Kidney glomerular epithelial cell (primary cell): ENCODE data around the gene PITPNC1.

Experiments used
- DNase-seq: peaks from one replicate; lab custom pipeline; 2025; lab: John Stamatoyannopoulos, UW

Gene PITPNC1

GRCh38 chr17:67554634-67555033, 177.6 kb downstream of the PITPNC1 start:
- DNase-seq, result no peak

DNA sequence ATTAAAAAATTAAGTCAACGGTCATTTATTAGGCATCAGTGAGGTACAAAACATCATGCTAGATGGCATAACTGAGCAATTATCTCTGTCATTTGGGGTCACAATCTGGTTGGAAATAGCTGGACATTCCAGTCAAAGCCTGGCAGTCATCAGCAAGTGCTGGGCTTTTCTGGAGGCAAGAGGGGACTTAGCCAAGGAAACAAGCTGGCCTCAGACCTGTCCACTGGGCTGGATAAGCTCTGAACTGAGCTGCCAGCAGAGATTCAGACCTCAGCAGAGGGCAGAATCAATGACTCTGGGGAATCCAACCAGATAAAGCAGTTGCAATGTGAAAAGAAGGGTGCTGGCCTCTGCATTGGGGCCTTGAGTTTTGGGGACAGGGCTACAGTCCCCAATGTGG, 178.8 kb downstream of the PITPNC1 start:
- DNase-seq, result no peak

DNA sequence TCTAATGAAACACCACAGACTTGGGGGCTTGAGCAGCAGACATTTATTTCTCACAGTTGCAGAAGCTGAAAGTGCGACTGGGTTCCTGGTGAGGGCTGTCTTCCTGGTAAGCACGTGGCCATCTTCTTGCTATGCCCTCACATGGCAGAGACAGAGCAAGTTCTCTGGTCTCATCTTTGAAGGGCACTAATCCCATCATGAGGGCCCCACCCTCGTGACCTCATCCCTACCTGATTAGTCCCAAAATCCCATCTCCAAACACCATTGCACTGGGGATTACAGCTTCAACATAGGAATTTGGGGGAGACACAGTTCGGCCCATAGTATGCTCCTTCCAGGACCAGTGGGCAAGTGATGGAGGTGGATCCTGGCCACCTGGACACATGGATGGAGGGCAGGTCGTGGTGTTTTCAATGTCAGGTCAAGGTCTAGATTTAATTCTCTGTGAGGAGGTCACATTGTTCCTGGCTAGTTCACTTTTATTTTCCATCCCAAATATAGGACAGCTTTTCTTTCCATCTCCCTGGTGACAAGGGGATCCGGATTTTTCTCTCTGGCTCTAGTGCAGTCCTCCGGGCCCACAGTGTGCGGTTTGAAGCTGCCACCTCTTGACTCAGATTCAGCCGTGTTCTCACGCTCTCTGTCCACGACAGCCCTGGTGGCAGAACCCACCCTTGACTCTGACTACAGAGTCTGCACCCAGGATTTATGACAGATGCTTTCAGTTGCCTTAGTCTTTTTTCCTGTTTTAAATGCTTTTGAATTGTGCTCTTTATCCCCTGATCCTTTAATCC, 180.2 kb downstream of the PITPNC1 start:
- no peak for DNase-seq

GRCh38 chr17:67557921-67558320, 180.8 kb downstream of the PITPNC1 start:
- no peak for DNase-seq

- no peak for DNase-seq
Measured at GRCh38 chr17:67558740-67559380, 181.8 kb downstream of the PITPNC1 start.

- no peak for DNase-seq
Measured at GRCh38 chr17:67559381-67559966, 182.4 kb downstream of the PITPNC1 start.

DNA sequence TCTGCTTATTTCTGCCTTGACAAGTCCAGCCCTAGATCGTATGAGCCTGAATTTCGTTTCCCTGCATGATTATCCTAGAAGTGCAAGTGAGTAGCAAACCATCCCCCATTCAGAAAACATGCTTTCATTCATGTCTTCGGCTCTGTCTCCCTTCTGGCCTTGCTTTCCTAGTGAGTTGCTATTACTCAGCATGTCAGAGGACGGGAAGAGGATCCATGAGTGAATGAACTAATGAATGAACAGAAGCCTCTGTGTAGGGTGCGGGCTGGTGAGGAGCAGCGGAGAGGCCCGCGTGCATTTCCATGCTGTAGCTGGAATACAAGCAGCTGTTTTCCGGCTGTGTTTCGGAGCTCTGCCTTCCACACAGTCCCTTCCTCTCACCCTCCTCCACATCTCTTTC, 184.9 kb downstream of the PITPNC1 start:
- DNase-seq, result no peak

GRCh38 chr17:67563692-67564228, 186.7 kb downstream of the PITPNC1 start:
- DNase-seq, result no peak

GRCh38 chr17:67565068-67565467, 188.0 kb downstream of the PITPNC1 start:
- no peak for DNase-seq

- DNase-seq, result no peak
Measured at GRCh38 chr17:67566656-67567055, 189.6 kb downstream of the PITPNC1 start.

DNA sequence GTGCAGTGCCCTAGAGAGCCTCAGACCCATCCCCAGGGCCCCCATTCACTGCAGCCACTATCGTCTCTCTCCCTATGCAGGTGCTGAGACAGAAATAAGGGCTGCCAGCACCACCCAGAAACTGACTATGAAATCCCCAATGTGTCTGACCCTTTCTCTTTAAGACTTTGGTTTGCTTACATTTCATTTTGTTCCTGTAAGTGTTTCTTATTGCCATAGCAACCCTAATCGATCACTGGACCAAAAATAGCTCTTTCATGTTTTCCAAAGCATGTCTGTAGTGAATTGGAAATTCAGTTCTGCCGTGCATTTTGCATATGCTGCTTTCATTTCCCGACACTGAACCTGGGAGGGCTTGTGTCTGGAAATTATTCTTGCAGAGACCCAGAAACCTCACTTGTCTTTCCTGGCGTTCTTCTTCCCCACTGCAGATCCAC, 192.0 kb downstream of the PITPNC1 start:
- DNase-seq, result no peak

DNA sequence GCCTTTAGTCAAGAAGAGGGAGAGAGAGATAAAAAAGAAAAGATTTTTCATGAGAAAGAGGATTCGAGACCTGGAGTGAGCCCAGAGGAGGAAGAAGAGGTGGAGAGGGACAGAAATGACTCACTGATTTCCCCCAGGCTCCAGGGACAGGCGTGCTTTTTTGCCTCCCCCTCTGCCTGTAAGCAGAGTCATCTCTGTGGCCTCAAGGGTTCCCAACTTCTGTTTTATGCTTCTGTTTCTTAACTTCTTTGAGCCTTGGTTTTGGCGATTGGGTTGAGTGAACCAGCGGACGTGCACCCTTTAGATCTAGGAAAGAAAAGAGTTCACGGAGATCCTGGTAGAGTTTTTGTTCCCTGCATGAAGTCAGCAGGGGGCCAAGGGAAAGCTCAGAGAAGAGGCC, 192.8 kb downstream of the PITPNC1 start:
- no peak for DNase-seq

DNA sequence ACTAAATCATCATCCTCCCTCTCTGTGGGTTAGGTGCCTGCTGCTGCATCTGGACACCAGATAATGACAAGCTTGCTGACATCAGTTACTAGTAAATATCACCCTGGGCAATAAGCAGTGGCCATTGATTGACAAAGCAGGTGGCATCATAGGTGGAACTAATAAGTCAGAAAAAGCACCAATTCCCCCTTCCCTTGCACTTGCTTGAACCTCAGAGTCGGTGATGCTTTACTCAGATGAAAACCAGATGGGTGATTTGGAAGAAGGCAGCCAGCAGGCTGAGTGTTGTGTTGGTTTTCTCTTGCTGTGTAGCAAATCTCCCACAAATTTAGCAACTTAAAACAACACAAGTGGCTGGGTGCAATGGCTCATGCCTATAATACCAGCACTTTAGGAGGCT, 193.7 kb downstream of the PITPNC1 start:
- DNase-seq, result no peak

DNA sequence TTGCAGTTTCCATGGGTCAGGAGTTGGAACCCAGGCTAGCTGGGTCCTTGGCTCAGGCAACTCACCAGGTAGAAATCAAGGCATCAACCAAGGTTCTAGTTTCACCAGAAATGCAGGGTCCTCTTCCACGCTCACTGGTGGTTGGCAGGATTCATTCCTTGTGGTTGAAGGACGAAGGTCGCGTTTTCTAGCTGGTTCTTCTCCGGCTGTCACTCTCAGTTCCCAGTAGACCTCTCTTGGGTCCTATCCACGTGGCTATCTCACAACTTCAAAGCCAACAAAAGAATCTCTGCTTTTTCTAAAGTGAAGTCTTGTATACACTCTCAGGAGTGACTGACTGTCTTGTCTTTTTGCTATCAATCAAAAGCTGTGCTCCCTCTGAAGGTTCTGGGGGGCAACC, 194.4 kb downstream of the PITPNC1 start:
- no peak for DNase-seq

- peak; percentile 46 for DNase-seq
Measured at GRCh38 chr17:67573987-67574657, 197.0 kb downstream of the PITPNC1 start.

DNA sequence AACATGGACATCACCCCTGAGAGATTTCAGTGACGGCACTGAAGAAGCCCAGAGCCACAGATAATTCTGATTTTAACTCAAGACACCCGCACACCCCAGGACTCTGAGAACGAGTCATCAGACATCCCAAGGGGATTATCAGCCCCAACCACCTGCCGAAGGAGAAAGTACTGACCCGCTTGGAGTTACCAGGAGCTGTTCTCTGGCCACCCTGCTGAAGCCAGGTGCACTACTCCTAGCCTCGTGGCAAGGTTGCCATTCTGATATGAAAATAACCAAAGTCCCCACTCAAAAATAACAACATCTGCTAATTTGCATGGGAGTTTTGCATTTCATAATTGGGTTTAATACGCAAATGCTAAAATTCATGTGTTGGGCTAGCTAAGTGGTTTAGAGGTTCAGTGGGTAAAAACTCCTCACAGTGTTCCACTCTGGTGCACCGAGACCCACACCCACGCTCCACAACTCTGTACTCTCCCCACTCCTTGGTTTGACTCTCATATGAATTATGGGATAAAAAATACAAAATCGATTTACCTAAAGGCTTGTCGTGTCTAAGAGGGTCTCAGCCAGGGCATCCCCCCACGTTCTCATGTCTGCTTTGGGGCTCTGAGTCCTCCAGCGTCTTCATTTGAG, 197.7 kb downstream of the PITPNC1 start:
- DNase-seq, result no peak

DNA sequence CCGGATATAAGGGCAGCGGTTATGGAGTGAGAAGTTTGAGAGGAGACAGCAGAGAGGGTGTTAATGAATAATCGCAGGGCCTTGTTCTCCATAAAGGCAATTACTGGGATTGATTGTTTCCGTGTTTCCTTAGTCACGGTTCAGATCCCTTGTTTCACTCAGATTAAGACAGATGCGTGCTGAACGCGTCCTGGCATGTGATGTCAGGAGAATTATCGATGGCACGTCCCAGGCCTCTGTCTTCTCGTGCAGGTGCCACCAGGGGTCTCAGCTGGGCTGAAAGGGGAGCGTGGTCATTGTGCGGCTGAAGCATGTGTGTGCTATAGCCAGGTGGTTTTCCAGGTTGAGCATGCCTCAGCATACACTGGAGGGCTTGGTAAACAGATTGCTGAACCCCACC, 198.2 kb downstream of the PITPNC1 start:
- peak; percentile 78 for DNase-seq

GRCh38 chr17:67576471-67577115, 199.5 kb downstream of the PITPNC1 start:
- DNase-seq, result no peak

- DNase-seq, result no peak
Measured at GRCh38 chr17:67577429-67578141, 200.5 kb downstream of the PITPNC1 start.

GRCh38 chr17:67578142-67578457, 201.0 kb downstream of the PITPNC1 start:
- DNase-seq, result no peak
